HG03045 (cell line): Measurements from ENCODE around the gene SAMM50.
A peak's percentile ranks its signal among the peaks of the same experiment; 100 is the strongest.

ENCODE experiments used
- ATAC-seq: cut with Tn5 transposase; IDR thresholded peaks from one replicate; pipeline ENCODE4 v1.9.1; 2021; ENCODE audit warnings: mild to moderate bottlenecking, moderate library complexity; ENCODE audit not compliant: unreplicated experiment

The SAMM50 gene

DNA sequence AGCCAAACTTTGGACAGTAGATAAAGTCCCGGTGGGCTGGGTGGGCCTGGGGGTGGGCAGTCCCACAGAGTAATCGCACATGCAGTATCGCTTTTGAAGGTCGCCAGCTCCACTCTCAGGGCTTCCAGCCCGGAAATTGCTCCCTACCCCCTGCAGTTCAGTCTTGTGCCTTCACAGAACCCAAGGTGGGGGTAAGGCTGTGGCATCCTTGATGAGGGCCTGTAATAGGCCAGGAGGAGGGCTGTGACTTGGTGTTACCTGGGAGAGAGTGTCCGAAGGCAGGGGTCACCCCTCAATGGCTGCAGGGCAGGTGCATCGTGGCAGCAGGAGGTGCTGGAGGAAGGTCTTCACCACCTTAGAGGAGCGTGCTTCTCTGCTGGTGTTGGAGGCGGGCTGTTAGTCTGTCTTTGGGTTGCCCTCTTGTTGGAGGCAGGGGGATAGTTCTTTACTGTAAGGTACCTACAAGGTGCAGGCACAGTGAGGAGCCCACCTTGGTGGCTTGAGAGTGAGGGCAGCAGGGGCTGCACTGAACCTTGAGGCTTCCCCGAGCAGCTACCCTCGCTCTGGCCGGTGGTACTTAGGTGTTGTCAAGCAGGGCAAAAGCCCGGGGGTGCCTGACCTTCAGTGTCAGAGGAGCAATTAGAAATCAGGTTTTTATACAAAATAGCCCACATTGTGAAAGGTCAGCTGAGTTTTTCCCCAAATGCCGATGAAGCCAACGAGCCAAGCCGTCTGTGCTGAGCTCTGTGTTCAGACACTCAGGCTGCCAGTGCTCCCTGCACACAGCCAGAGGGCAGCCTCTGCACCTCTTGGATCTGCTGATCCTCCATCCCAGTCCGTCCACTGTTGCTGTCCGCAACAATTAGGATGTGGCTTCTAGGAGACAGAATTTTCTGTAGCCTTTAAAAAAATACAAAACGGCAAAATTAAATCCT is 21.9 kb downstream of the SAMM50 start:
- ATAC-seq, result no peak

GRCh38 chr22:43978558-43978957 is 23.3 kb downstream of the SAMM50 start:
- ATAC-seq, result no peak

- ATAC-seq, result no peak
Measured at GRCh38 chr22:43980579-43980978, 25.3 kb downstream of the SAMM50 start.

DNA sequence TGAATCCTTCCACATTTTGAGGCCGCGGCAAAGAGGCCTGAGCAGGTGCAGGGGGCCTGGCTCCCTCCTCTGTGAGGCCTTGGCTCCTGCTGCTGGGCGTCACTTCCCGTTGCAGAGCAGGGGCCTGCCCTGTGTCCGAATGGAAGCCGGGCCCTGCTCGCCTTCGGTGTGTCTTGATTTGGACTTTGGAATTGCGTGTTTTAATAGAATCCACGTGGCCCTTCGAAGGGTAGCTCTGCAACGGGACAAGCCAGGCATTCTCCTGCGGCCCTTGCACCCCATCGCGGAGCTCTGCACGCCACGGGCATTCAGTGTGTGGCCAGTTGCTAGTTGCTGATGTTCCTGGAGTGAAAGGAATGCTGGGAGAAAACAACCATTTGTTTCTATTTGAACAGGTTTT is 25.8 kb downstream of the SAMM50 start:
- no peak for ATAC-seq

GRCh38 chr22:43983808-43984207 is 28.6 kb downstream of the SAMM50 start:
- no peak for ATAC-seq

DNA sequence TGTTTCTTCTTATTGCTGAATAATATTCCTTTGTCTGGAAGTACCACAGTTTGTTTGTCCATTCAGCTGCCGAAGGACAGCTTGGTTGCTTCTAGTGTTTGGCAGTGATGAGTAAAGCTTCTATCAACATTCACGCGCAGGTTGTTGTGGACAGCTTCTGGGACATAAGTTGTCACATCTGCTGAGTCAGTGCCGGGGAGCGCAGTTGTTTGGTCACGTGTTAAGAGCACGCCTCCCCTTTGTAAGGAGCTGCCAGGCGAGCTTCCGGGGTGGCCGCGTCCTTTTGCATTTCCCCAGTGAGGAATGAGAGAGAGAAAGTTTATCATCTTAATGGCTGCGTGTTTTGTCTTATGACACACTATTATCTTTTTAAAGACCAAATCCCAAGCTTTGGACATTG is 30.3 kb downstream of the SAMM50 start:
- ATAC-seq, result no peak

DNA sequence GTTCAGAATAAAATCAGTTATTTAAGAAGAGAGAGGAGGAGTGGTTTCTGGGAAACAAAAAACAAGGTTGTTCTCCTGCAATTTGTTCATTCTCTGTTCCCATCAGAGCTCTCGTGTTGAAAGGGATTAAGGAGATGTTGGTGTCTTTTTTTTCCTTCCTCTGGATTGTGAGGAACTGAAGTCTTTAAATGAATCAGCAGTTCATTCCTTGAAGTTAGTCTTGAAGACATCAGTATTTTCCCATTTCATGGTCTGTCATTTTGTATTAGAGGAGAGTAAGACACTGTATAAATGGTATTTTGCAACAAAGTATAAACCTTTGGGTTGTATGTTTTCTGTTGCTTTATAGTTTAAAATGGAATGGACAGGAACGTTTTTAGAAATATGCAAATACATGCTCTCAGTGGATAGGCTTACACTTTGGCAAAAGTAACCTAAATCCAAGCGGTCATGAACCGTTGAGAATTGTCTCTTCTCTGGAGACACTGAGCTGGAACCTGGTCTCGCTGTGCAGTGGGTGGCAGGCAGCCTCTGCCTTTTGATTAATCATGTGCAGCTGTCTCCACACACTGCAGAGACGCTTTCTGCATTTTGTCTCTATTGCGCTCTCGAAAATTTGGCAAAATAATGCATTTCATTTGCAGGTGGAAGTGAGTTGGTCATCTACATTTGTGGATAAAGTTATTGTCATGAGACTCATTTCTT is 33.0 kb downstream of the SAMM50 start:
- ATAC-seq, result no peak

GRCh38 chr22:43988960-43989359 is 33.7 kb downstream of the SAMM50 start:
- no peak for ATAC-seq

GRCh38 chr22:43990044-43990443 is 34.8 kb downstream of the SAMM50 start:
- no peak for ATAC-seq

- no peak for ATAC-seq
Measured at GRCh38 chr22:43991316-43992020, 36.2 kb downstream of the SAMM50 start.

GRCh38 chr22:43992331-43992821 is 37.1 kb downstream of the SAMM50 start:
- no peak for ATAC-seq

DNA sequence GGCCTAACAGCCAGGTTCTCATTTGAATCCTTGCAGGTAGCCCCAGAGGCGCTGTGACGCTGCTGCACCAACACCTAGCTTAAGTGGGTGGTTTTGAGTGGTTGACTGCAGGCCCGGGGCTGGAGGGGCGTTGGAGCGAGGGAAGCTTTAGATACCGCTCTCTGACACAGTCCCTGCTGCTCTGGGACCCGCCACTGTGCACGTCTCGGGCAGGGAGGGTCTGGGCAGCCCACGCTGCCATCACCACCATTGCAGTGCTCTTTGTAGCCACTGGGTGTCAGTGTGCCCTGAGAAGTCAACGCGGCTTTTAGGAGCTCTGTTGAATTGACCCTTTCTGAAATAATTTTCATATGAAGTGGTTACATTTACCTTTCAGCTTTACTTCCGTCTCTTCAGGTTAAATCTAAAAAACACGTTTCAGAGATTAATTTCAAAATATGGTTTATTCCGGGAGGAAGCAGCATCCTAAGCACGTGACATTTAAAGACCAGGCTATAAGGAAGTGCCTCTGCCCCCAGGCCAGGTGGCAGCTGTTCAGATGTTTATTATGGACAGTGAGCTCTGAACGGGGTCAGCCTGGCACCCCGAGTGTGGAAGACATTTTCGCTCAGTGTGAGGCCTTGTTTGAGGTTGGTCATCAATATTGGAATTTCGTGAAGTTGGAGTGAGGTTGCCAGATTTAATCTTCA is 38.0 kb downstream of the SAMM50 start:
- no peak for ATAC-seq

- no peak for ATAC-seq
Measured at GRCh38 chr22:43994006-43994405, 38.8 kb downstream of the SAMM50 start.

GRCh38 chr22:43994416-43994815 is 39.2 kb downstream of the SAMM50 start:
- no peak for ATAC-seq

DNA sequence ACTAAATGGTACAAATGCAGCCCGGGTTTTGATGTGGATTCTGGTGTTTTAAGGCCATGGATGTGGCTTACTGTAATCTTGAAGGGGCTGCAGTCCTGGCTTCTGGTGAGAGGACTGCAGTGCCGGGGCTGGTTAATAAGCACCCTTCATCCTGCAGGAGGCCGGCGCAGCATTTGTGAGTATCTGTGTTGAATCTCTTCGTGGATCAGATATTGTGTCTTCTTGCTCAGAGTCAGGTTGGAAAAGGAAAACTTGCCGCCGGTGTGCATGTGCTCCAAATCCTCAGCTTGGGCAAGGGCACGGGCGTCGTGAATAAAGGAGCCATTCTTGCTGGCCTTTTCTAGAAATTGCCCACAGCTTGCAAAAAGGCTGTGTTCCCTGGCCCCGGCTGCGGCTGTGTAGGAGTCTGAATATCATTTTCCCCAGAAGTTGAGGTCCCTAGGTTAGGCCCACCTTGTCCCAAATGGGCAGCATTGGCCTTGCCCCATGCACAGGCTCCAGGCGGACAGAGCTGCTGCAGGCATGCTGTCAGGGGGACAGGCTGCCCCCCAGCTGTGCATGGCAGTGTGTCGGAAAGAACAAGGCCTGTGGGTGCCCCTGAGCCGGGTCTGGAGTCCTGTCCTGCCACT is 39.9 kb downstream of the SAMM50 start:
- ATAC-seq, result no peak

- ATAC-seq, result peak; percentile 31
Measured at GRCh38 chr22:43995798-43996169, 40.5 kb downstream of the SAMM50 start.

DNA sequence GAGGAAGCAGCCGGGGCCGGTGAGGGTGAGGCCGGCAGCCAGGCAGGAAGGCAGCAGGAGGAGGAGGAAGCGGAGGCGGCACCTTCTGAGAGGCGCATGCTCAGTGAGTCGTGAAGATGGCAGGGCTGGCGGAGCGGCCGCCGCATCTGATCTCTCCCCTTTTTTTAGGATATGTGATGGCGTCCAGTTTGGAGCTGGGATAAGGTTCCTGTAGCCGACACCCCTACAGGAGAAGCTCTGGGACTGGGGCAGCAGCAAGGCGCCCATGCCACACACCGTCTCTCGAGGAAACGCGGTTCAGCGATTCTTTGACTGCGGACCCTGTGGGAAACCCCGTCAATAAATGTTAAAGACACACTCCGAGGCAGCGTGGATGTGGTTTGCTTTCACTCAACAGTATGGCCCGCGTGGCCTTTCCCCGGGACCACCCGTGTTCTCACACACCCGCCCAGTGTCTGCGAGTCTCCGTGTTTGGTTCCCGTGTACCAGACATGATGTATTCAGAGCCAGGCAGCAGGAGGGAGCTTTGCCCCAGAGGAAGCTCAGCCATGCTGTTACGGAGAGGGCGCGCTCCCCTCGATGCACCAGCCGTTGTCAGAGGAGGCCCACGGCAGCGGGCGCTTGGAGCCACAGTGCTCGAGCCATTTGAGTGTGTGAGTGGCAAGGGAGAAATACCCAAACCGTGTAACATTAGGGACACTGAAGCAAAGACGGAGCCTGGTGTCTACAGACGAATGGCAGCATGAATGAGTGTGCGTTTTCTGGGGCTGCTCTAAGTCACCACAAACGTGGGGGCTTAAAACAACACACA is 41.1 kb downstream of the SAMM50 start:
- ATAC-seq, result peak; percentile 48

DNA sequence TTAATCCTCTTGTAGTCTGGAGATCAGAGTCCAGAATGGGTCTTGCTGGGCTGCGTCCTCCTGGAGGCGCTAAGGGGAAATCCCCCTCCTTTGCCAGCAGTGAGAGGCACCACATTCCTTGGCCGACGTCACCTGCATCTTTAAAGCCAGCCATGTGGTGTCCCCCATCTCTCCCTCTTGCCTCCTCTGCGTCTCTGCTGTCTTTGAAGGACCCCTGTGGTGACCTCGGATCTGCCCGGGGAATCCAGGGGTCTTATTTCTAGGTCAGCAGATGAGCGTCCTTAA is 41.7 kb downstream of the SAMM50 start:
- no peak for ATAC-seq

DNA sequence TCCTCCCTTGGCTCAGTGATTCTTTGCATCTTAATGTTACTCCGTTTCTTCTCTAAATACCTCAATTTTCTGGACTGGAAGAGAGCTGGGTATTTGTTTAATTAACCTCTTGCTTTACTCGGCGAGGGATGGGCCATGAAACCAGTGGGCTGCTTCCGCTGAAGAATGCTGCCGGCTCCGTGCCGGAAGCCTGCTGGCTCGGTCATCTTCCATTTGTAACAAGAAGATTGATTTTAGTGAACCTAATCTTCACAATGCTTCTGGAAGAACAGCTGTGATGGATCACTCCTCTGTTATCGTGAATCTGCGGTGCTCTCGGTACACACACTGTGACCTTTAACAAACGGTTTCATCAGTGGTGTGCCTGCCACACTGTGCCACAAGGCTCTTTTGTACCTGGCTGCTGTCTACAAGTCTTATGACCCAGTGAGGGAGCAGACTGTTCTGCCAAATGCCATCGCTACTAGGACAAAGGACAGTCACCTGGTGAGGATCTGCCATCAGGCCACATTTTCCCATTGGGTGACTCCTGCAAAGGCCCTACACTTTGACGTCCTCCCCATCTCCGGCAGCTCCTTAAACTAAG is 43.5 kb downstream of the SAMM50 start:
- ATAC-seq, result no peak
